Measurements from ENCODE around the gene TSPAN11.

TSPAN11 gene

GRCh38 chr12:30959778-30960177 lies 33.2 kb downstream of the TSPAN11 start:
- DNase-seq (ENCODE audit: low read depth in 2 of 2) = no peak

GRCh38 chr12:30961030-30961429 lies 34.5 kb downstream of the TSPAN11 start:
- DNase-seq (ENCODE audit: low read depth in 2 of 2) = no peak

- no peak for DNase-seq (ENCODE audit: low read depth in 2 of 2)
Observed at GRCh38 chr12:30962047-30962446, 35.5 kb downstream of the TSPAN11 start.

DNA sequence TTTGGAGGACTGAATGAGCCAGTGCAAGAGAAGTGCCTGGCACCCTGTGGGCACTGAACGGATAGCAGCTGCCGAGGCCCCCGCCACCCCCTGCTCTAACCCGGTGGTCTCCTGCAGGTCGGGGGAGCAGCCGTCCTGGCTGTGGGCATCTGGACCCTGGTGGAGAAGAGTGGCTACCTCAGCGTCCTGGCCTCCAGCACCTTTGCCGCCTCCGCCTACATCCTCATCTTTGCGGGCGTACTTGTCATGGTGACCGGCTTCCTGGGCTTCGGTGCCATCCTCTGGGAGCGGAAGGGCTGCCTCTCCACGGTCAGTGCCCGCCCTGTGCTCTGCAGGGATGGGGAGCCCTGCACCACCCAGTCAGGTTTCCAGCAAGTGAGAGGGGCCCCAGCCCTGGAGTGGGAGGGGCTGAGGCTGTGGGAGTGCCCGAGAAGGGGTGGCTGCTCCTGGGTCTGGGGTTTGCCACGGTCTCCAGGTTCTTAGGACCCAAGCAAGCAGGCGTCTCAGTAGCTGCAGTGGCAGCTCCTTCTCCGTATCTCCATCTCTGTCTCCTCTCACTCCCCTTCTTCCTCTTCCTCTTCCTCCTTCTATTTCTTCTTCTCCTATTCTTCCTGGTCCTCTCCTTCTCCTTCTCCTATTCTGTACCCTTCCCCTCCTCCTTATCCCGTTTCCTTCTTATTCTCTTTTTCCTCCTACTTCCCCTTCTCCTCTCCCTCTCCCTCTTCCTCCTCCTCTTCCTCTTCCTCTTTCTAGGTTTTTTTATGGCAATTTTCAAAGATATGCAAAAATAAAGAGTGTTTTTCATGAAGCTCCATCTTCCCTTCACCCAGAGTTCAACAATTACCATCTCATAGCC lies 37.4 kb downstream of the TSPAN11 start:
- no peak for DNase-seq (ENCODE audit: low read depth in 2 of 2)

DNA sequence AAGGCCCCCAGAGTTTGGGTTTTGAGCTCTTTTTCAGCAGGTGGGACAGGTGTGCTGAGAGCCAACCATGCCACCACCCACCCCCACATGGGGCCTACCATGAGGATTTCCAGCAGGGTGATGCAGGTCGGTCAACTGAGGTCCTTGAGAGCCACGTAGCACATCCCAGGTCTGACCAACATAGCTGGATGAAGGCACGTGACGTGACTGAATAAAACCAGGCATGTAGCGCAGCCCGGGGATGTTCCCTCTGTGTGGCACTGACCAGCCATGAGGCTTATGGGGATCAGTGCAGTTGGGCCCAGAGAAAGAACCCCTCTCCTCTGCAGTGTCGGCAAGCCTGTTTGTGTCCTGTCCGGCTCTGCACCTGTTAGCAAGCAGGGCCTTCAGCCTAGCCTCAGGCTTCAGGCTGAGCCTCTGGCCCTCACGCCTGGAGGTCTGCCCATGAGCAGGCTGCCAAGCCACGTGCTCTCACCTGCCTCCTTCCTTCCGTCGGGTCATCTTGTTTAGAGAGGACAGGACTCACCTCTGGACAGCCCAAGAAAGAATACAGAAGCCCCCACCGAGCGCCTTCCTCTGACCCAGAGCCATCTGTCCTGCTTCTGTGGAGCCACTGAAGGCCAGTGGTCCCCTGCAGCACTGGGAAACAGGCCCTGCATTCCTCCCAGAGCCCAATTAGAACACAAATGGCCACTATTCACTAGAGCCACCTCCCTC lies 38.5 kb downstream of the TSPAN11 start:
- DNase-seq (ENCODE audit: low read depth in 2 of 2) = no peak

- DNase-seq (ENCODE audit: low read depth in 2 of 2) = no peak
Observed at GRCh38 chr12:30965613-30965985, 39.1 kb downstream of the TSPAN11 start.

GRCh38 chr12:30967026-30967425 lies 40.5 kb downstream of the TSPAN11 start:
- DNase-seq (ENCODE audit: low read depth in 2 of 2) = no peak

- DNase-seq (ENCODE audit: low read depth in 2 of 2) = no peak
Observed at GRCh38 chr12:30968211-30968610, 41.7 kb downstream of the TSPAN11 start.

- DNase-seq (ENCODE audit: low read depth in 2 of 2) = no peak
Observed at GRCh38 chr12:30969006-30969405, 42.5 kb downstream of the TSPAN11 start.

- no peak for DNase-seq (ENCODE audit: low read depth in 2 of 2)
Observed at GRCh38 chr12:30969606-30970395, 43.3 kb downstream of the TSPAN11 start.

DNA sequence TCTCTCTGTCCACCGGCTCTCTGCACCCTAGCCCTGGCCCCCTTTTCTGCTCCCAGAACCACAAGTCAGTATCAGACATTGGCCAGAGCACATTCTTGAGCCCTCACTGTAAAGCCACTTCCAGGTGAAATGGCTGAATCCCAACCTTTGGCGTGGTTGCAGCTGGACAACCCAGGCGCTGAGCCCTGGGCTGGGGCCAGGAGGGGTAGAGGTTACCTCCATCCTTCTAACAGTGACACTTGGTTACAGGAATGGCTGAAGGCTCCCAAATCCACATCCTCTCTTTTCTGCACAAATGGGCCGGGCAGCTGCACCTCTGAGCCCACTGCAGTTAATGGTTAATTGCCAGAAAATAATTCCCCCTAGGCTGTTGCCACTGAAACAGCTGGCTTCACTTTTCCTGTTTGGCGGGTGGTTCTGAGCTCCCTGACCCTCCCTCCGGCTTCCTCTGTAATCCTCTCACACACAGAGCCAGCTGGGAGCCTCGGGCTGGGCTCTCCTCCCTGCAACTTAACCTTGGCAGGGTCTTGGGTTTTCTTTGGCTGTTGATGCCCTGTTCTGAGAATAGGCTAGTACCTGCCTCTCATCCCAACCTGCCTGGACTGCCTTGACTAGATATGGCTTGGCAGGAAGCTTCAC lies 44.1 kb downstream of the TSPAN11 start:
- no peak for DNase-seq (ENCODE audit: low read depth in 2 of 2)

DNA sequence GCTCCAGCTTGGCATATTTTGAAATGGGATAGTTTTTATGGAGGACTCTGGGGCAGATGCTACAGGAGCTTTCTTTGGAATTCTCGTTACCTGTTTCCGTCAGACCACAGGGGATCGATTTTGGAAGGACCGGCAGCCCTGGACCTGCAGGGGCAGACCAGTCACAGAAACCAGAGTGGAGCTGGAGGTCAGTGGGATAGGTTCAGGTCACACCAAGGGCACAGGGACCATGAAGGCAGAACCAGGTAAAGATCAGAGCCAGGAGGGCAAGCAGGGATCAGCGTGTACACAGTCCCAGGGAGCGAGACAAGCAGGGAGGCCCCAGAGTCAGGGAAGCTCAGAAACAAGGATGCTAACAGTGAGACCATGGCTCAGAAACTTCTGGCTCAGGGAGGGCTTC lies 45.5 kb downstream of the TSPAN11 start:
- no peak for DNase-seq (ENCODE audit: low read depth in 2 of 2)

GRCh38 chr12:30973175-30973574 lies 46.6 kb downstream of the TSPAN11 start:
- DNase-seq (ENCODE audit: low read depth in 2 of 2) = no peak

DNA sequence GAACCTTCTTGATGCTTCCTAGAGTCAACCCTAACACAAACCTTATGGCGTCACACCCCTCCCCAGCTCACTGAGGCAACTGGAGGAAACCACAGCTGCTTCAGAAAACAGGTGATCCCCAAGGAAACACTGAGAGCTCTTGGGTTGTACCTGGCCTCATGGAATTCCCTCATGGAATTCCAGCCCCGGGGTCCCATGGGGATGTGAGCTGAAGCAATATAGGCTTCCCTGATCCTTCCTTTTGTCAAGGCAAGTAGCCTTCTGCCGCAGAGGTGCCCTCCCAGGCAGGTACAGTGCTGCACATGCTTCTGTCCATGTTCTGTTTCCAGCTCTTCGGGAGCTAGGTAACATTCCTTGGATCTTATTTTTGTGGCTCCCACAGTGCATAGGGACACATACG lies 47.3 kb downstream of the TSPAN11 start:
- DNase-seq (ENCODE audit: low read depth in 2 of 2) = no peak

DNA sequence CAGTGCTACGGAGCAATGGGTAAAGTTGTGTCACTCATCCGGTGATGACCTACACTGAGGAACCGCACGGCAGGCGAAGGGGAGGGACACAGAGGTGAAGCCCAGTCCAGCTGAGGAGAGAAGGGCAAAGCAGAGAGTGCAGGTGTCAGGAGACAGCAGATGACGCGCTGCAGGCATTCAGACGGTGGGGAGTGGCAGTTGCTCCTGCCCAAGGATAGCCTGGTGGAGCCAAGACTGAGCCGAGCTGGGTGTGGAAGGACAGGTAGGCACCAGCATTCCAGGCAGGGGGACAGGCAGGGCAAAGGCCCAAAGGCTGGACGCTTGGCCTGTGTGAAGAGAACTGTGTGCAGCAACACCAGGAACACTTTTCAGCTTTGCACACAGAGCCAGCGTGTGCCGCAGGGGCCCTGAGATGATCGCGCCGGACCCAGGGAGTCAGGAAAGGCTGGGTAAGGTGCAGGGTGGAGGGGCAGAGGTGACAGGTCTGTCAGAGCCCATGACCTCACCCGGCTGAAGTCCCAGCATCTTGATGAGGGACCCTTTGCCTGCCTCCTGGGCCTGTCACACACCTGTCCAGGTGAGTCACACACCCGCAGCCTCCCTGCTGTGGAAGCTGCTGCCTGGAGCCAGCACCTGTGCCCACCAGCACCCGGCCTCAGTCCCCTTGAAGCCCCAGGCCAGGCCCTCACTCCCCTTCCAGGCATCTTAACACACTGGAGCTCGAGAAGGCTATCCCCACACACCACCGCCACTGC lies 48.4 kb downstream of the TSPAN11 start:
- DNase-seq (ENCODE audit: low read depth in 2 of 2) = no peak

DNA sequence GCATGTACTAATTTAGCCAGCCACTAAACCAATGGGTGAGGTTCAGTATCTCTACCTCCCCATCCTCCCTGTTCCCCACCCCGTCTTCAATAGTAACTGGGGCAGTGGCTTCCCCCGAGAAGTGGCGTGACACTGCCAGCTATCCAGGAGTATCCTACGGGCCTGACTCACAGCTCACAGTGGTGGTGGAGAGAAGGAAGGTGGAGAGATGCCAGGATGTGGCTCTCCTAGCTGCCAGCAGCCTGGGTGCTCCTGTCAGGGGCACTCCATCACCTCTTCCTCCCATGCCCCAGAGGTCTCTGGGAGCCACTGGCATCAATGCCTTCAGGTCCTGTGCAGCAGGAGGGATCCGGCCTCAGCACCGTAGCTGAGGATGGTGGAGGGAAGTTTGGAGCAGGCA lies 49.0 kb downstream of the TSPAN11 start:
- no peak for DNase-seq (ENCODE audit: low read depth in 2 of 2)

DNA sequence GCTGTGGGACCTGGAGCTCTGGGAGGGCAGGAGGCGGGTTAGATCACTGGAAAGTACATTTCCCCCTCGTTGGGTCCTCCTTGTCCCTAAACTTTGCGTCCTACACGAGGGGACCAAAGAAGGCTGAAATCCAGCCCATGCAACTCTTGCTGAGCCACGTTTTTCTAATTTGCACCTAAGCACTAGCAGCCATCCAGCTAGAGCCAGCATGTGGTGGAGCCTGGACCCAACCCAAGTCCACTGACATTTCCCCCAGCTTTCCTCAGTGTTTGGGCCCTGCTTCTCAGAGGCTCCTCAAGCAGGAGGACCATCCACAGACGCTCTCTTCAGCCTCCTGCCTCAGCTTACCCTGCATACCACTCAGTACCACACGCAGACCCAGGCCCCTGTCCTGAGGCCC lies 49.7 kb downstream of the TSPAN11 start:
- DNase-seq (ENCODE audit: low read depth in 2 of 2) = no peak

GRCh38 chr12:30977124-30977523 lies 50.6 kb downstream of the TSPAN11 start:
- DNase-seq (ENCODE audit: low read depth in 2 of 2) = no peak

- DNase-seq (ENCODE audit: low read depth in 2 of 2) = no peak
Observed at GRCh38 chr12:30977537-30978349, 51.2 kb downstream of the TSPAN11 start.

- DNase-seq (ENCODE audit: low read depth in 2 of 2) = no peak
Observed at GRCh38 chr12:30978639-30979038, 52.1 kb downstream of the TSPAN11 start.
